ENCODE results near the gene GATC. TPM values are rescaled to one million over a fixed set of nuclear protein-coding genes. Genes with fewer than 3 reads are reported as not detected.

The GATC gene
- total and polyA plus RNA-seq, 5 donors from 2014 or later: 13.7 to 30.2 (median 19.6) TPM

DNA sequence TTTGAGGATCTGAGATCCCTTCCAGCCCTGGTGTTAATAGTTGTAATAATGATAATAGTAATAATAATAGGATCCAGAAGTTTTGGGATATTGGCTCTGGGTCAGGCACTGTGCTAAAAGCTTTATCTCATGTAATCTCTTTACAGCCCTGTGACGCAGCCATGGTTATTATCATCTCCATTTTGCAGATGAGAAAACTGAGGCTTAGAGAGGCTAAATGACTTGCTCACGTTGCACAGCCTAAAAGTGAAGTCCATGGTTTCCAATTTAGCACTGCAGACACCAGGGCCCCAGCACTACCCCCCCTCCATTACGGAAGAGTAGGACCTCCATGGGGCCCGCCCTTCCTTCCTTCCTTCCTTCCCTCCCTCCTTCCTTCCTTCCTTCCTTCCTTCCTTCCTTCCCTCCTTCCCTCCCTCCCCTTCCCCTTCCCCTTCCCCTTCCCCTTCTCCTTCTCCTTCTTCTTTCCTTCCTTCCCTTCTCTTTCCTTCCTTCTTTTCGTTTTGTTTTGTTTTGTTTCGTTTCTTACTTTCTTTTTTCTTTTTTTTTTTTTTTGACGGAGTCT lies 23.3 kb upstream of the GATC start:
- Mint-ChIP-seq H3K4me1 (peaks cover 0 to 2% (median 0%) of the 10 kb centered on the region in 4 donors), H3K27me3 (peaks cover 19% of the 10 kb centered on the region), H3K9me3 (no peaks in the 10 kb centered on the region), H3K4me3 (no peak overlapping the region), H3K36me3 (no peaks in the 10 kb centered on the region), H3K27ac (peak overlapping the region in 1 of 3 donors; percentile 89)
- ATAC-seq (ENCODE audit: low read depth in 2 of 2) (no peak), DNase-seq (no peak)
- no peak overlapping the region for H3K4me3 ChIP-seq (ENCODE audit: low read depth, low read length)
- H3K36me3 ChIP-seq (ENCODE audit: control insufficient read depth, insufficient read depth, low read length): no peaks in the 10 kb centered on the region
- H3K9me3 ChIP-seq (ENCODE audit: control insufficient read depth in 2 of 2, low read length in 2 of 2): no peaks in the 10 kb centered on the region
- no peaks in the 10 kb centered on the region for H3K27me3 ChIP-seq (ENCODE audit: control insufficient read depth, insufficient read depth, low read length)
- no peaks in the 10 kb centered on the region for H3K4me1 ChIP-seq (ENCODE audit: control insufficient read depth, insufficient read depth, low read length, poor library complexity, severe bottlenecking)
- no peak overlapping the region for H3K27ac ChIP-seq (ENCODE audit: insufficient read depth, low read length, poor library complexity, severe bottlenecking)

GRCh38 chr12:120425797-120426196 lies 20.4 kb upstream of the GATC start:
- Histone ChIP-seq H3K27ac (ENCODE audit: insufficient read depth, low read length, poor library complexity, severe bottlenecking) (no peak overlapping the region), H3K9me3 (ENCODE audit: control insufficient read depth in 2 of 2, low read length in 2 of 2) (no peaks in the 10 kb centered on the region), H3K36me3 (ENCODE audit: control insufficient read depth, insufficient read depth, low read length) (no peaks in the 10 kb centered on the region), H3K4me1 (ENCODE audit: control insufficient read depth, insufficient read depth, low read length, poor library complexity, severe bottlenecking) (no peaks in the 10 kb centered on the region), H3K4me3 (ENCODE audit: low read depth, low read length) (no peak overlapping the region), H3K27me3 (ENCODE audit: control insufficient read depth, insufficient read depth, low read length) (no peaks in the 10 kb centered on the region)
- no peaks in the 10 kb centered on the region for H3K36me3 Mint-ChIP-seq
- H3K27me3 Mint-ChIP-seq: peaks cover 26% of the 10 kb centered on the region
- H3K4me1 Mint-ChIP-seq: peaks cover 0 to 5% (median 4%) of the 10 kb centered on the region in 4 donors
- no peak for ATAC-seq (ENCODE audit: low read depth in 2 of 2)
- no peaks in the 10 kb centered on the region for H3K9me3 Mint-ChIP-seq
- no peak for DNase-seq
- no peak overlapping the region for H3K27ac Mint-ChIP-seq
- no peak overlapping the region for H3K4me3 Mint-ChIP-seq

DNA sequence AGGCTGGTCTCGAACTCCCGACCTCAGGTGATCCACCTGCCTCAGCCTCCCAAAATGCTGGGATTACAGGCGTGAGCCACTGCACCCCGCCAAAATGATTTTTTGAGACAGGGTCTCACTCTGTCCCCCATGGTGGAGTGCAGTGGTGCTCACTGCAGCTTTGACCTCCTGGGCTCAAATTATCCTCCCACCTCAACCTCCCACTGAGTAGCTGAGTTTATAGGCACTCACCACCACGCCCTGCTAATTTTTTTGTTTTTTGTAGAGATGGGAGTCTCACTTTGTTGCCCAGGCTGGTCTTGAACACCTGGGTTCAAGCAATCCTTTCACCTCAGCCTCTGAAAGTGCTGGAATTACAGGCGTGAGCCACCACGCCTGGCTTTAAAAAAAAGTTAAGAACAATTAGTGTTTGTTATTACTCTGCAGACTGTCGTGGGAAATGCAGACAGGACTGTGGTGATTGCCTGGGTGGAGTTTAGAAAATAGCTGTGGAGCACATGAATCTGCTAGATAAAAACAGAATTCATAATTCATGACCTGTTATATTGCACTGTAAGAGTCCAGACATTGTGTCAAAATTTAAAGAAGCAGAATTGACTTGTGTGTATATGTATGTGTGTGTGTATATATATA lies 17.5 kb upstream of the GATC start:
- no peak overlapping the region for H3K27ac Mint-ChIP-seq
- Histone ChIP-seq H3K4me3 (ENCODE audit: low read depth, low read length) (no peak overlapping the region), H3K27ac (ENCODE audit: insufficient read depth, low read length, poor library complexity, severe bottlenecking) (no peak overlapping the region), H3K27me3 (ENCODE audit: control insufficient read depth, insufficient read depth, low read length) (peaks cover 3% of the 10 kb centered on the region), H3K4me1 (ENCODE audit: control insufficient read depth, insufficient read depth, low read length, poor library complexity, severe bottlenecking) (no peaks in the 10 kb centered on the region), H3K36me3 (ENCODE audit: control insufficient read depth, insufficient read depth, low read length) (no peaks in the 10 kb centered on the region), H3K9me3 (ENCODE audit: control insufficient read depth in 2 of 2, low read length in 2 of 2) (no peaks in the 10 kb centered on the region)
- no peak for DNase-seq
- H3K36me3 Mint-ChIP-seq: no peaks in the 10 kb centered on the region
- H3K9me3 Mint-ChIP-seq: no peaks in the 10 kb centered on the region
- peaks cover 29% of the 10 kb centered on the region for H3K27me3 Mint-ChIP-seq
- ATAC-seq (ENCODE audit: low read depth in 2 of 2): no peak
- peaks cover 0 to 5% (median 3%) of the 10 kb centered on the region in 4 donors for H3K4me1 Mint-ChIP-seq
- no peak overlapping the region for H3K4me3 Mint-ChIP-seq

DNA sequence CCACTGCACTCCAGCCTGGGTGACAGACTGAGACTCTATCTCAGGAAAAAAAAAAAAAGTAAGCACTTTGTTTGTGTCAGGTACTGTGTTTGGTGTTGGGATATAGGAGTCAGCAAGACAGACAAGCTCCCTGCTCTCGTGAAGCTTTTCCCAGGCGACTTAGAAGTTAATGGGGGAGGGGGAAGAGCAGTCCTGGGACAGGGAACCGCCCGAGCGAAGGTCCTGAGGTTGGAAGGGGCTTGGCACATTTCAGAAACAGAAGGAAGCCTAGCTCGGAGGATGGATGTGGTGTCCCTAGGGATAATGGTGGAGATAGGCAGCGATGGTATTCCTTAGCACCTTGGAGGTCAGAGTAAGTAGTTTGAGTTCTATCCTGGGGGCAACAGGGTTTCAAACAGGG lies 16.9 kb upstream of the GATC start:
- DNase-seq (no peak), ATAC-seq (ENCODE audit: low read depth in 2 of 2) (no peak)
- H3K27ac Mint-ChIP-seq: no peak overlapping the region
- peaks cover 29% of the 10 kb centered on the region for H3K27me3 Mint-ChIP-seq
- H3K4me3 Mint-ChIP-seq: no peak overlapping the region
- Histone ChIP-seq H3K9me3 (ENCODE audit: control insufficient read depth in 2 of 2, low read length in 2 of 2) (no peaks in the 10 kb centered on the region), H3K4me3 (ENCODE audit: low read depth, low read length) (no peak overlapping the region), H3K36me3 (ENCODE audit: control insufficient read depth, insufficient read depth, low read length) (no peaks in the 10 kb centered on the region), H3K27ac (ENCODE audit: insufficient read depth, low read length, poor library complexity, severe bottlenecking) (no peak overlapping the region), H3K4me1 (ENCODE audit: control insufficient read depth, insufficient read depth, low read length, poor library complexity, severe bottlenecking) (no peaks in the 10 kb centered on the region), H3K27me3 (ENCODE audit: control insufficient read depth, insufficient read depth, low read length) (peaks cover 3% of the 10 kb centered on the region)
- peaks cover 0 to 5% (median 3%) of the 10 kb centered on the region in 4 donors for H3K4me1 Mint-ChIP-seq
- H3K36me3 Mint-ChIP-seq: no peaks in the 10 kb centered on the region
- no peaks in the 10 kb centered on the region for H3K9me3 Mint-ChIP-seq

GRCh38 chr12:120432772-120433525 lies 13.3 kb upstream of the GATC start:
- H3K36me3 Mint-ChIP-seq: no peaks in the 10 kb centered on the region
- H3K27ac Mint-ChIP-seq: no peak overlapping the region
- H3K27me3 ChIP-seq (ENCODE audit: control insufficient read depth, insufficient read depth, low read length): peaks cover 3% of the 10 kb centered on the region
- H3K4me3 ChIP-seq (ENCODE audit: low read depth, low read length): no peak overlapping the region
- no peaks in the 10 kb centered on the region for H3K36me3 ChIP-seq (ENCODE audit: control insufficient read depth, insufficient read depth, low read length)
- no peaks in the 10 kb centered on the region for H3K9me3 Mint-ChIP-seq
- ATAC-seq (ENCODE audit: low read depth in 2 of 2) (no peak), DNase-seq (no peak)
- peaks cover 5% of the 10 kb centered on the region for H3K4me1 ChIP-seq (ENCODE audit: control insufficient read depth, insufficient read depth, low read length, poor library complexity, severe bottlenecking)
- H3K4me1 Mint-ChIP-seq: peaks cover 0 to 13% (median 8%) of the 10 kb centered on the region in 4 donors
- H3K27ac ChIP-seq (ENCODE audit: insufficient read depth, low read length, poor library complexity, severe bottlenecking): no peak overlapping the region
- no peaks in the 10 kb centered on the region for H3K9me3 ChIP-seq (ENCODE audit: control insufficient read depth in 2 of 2, low read length in 2 of 2)
- peaks cover 26% of the 10 kb centered on the region for H3K27me3 Mint-ChIP-seq
- peak overlapping the region in 1 of 4 donors; percentile 52 for H3K4me3 Mint-ChIP-seq

GRCh38 chr12:120437735-120438494 lies 8.3 kb upstream of the GATC start, which contains the start of gene COX6A1:
Gene COX6A1, plus strand, starts transcription at chr12:120438113. Its CDS starts 14 bp downstream, at chr12:120438127.
- no peaks in the 10 kb centered on the region for H3K9me3 Mint-ChIP-seq
- peak within 1 kb of the TSS; percentile 90 to 94 (median 92) for H3K4me3 Mint-ChIP-seq
- Histone ChIP-seq H3K27ac (ENCODE audit: insufficient read depth, low read length, poor library complexity, severe bottlenecking) (peak within 1 kb of the TSS; percentile 84), H3K36me3 (ENCODE audit: control insufficient read depth, insufficient read depth, low read length) (peaks cover 21% of the 10 kb centered on the region), H3K27me3 (ENCODE audit: control insufficient read depth, insufficient read depth, low read length) (peaks cover 1% of the 10 kb centered on the region), H3K4me1 (ENCODE audit: control insufficient read depth, insufficient read depth, low read length, poor library complexity, severe bottlenecking) (peaks cover 24% of the 10 kb centered on the region), H3K9me3 (ENCODE audit: control insufficient read depth in 2 of 2, low read length in 2 of 2) (no peaks in the 10 kb centered on the region), H3K4me3 (ENCODE audit: low read depth, low read length) (peak within 1 kb of the TSS; percentile 87)
- ATAC-seq (ENCODE audit: low read depth in 2 of 2) (peak; percentile 97 to 98), DNase-seq (peak; percentile 96 to 100 (median 97))
- no peaks in the 10 kb centered on the region for H3K36me3 Mint-ChIP-seq
- peaks cover 4 to 34% (median 15%) of the 10 kb centered on the region in 4 donors for H3K4me1 Mint-ChIP-seq
- H3K27ac Mint-ChIP-seq: peak within 1 kb of the TSS; percentile 74 to 98 (median 96)
- H3K27me3 Mint-ChIP-seq: peaks cover 15% of the 10 kb centered on the region

DNA sequence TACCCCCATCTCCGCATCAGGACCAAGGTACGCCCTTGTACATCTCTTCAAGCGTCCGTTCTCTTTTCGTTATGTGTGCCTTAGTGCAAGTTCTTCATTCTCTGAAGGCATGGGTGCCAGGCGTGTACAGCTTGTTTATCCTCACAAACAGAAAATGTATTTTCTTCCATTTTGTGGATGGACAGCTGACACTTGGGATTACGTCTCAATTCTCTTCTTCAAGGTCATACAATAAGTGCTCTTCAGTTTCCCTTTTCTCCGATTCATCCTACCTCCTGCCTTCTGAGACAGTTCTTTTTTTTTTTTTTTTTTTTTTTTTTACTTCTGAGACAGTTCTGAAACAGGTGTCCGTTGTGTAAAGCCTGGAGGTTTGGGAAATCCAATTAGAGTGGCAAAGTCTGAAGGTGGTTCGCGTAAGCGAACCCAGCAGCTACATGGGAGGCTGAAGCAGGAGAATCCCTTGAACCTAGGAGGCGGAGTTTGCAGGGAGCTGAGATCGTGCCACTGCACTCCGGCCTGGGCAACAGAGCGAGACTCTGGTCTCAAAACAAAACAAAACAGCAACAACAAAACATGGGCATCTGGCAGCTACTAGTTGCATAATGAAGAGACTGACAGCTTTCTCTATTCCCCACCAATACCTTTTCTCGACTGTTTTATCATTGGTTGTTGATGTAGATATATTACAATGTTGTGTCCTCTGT lies 7.6 kb upstream of the GATC start:
- peaks cover 4 to 34% (median 15%) of the 10 kb centered on the region in 4 donors for H3K4me1 Mint-ChIP-seq
- H3K9me3 Mint-ChIP-seq: no peaks in the 10 kb centered on the region
- Histone ChIP-seq H3K4me3 (ENCODE audit: low read depth, low read length) (peak overlapping the region; percentile 87), H3K36me3 (ENCODE audit: control insufficient read depth, insufficient read depth, low read length) (peaks cover 26% of the 10 kb centered on the region), H3K27ac (ENCODE audit: insufficient read depth, low read length, poor library complexity, severe bottlenecking) (peak overlapping the region; percentile 84), H3K9me3 (ENCODE audit: control insufficient read depth in 2 of 2, low read length in 2 of 2) (no peaks in the 10 kb centered on the region), H3K27me3 (ENCODE audit: control insufficient read depth, insufficient read depth, low read length) (no peaks in the 10 kb centered on the region), H3K4me1 (ENCODE audit: control insufficient read depth, insufficient read depth, low read length, poor library complexity, severe bottlenecking) (peaks cover 24% of the 10 kb centered on the region)
- peak overlapping the region; percentile 38 to 96 (median 74) for H3K27ac Mint-ChIP-seq
- H3K27me3 Mint-ChIP-seq: peaks cover 7% of the 10 kb centered on the region
- peak overlapping the region; percentile 90 to 94 (median 92) for H3K4me3 Mint-ChIP-seq
- DNase-seq (no peak), ATAC-seq (ENCODE audit: low read depth in 2 of 2) (no peak)
- peaks cover under 1% of the 10 kb centered on the region for H3K36me3 Mint-ChIP-seq
